ENCODE data around the gene ESYT2.
A peak's percentile ranks its signal among the peaks of the same experiment; 100 is the strongest.
"Not testable (repeated sequence)": the region's sequence is repeated elsewhere in the genome, so short reads cannot be mapped to it uniquely, and the experiment has no call there.

Gene ESYT2

DNA sequence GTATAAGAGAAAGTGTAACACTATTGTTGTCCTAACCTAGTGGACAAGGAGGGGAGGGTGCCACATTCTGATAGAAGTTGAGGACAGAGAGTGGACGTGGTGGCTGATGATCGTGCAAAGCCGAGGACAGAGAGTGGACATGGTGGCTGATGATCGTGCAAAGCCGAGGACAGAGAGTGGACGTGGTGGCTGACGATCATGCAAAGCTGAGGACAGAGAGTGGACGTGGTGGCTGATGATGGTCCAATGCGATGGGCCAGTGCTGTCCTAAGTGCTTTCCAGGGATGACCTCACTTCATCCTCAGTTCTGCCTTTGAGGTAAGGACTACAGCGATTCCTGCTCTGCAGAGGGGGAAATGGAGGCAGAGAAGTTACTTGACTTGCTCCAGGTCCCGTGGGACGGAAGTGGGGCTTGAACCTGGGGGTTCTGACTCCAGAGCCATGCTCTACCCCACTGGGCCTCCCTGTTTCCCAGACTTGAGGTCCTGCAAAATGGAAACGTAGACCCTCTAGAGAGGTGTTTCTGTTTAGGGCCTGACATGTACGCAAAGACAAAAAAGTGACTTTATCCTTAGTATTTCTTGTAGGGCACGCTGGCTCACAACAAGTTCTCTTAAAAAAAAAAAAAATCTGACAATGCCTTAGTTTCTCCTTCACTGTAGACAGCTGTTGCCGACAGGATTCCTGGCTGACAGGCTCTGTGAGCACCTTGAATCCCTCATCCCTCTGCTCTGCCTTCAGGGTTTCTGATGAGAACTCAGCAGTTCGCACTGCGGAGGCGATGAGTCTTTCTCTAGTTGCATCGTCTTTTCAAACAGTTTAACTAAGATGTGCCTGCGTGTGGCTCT, 104.4 kb downstream of the ESYT2 start:
- DNase-seq (ENCODE audit: low read depth) = no peak

DNA sequence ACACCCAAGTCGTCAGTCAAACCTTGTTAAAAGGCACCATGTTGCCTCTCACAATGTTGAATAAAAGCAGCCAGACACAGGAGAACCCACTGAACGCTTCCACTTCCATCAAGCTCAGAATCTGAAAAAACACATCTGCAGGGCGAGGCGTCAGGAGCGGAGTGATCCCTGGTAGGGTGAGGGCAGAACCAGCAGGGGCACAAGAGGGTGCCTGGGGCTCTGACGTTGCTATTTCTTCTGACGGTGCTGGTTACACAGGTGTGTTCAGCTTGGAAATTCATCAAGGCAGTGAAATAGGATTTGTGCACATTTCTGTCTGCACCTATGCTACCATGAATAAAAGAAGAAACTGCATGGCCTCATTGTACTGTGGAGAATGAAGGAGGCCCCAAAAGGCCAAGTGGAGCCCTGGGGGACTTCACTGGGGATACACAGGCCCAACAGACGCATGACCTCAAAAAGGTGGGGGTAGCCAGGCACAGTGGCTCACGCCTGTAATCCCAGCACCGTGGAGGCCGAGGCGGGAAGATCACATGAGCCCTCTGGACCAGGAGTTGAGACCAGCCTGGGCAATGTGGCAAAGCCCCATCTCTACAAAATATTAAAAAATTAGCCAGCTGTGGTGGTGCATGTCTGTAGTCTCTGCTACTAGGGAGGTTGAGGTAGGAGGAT, 105.5 kb downstream of the ESYT2 start:
- DNase-seq (ENCODE audit: low read depth) = no peak

DNA sequence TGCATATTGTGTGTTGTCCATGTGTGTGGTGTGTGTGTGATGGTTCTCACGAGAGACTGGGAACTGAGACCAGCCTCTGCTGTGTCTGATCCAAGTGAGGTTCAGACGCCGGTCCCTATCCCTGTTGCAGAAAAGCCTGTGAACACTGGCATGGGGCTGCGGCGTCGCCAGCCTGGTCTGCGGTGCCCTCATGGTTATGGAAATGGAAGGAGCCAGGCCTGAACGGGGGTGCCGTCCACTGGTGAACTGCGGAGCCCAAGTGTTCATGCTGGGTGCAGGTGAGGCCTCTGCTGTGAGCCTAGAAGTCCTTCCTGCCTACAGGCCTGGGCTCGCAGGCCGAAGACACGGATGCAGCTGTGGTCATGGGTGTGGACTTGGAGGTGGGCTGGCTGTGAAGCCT, 106.0 kb downstream of the ESYT2 start:
- no peak for DNase-seq (ENCODE audit: low read depth)

DNA sequence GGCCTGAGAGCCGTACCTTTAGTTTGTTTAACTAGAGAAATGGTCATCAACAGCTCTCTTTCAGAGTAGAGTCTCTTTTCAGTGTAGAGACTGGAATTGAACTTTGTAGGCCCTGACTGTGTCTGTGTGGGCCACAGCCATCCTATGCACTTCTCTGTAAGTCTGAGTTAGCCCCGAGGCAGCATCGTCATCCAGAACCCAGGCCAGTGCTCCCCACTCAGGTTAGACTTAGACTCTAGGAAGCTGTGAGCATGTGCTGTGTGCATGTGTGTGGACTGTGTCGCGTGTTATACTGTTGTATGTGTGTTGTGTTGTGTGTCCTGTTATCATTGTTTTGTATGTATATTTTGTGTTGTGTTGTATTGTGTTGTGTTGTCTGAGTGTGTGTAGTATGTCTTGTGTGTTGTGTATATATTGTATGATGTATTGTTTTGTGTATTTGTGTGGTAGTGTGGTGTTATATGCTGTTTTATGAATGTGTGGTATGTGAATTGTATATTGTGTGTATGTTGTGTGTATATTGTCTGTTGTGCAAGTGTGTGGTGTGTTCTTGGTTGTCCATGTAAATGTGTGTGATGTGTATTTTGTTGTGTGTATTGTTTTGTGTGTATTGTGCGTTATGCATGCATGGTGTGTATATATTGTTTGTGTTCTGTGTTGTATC, 106.6 kb downstream of the ESYT2 start:
- no peak for DNase-seq (ENCODE audit: low read depth)

DNA sequence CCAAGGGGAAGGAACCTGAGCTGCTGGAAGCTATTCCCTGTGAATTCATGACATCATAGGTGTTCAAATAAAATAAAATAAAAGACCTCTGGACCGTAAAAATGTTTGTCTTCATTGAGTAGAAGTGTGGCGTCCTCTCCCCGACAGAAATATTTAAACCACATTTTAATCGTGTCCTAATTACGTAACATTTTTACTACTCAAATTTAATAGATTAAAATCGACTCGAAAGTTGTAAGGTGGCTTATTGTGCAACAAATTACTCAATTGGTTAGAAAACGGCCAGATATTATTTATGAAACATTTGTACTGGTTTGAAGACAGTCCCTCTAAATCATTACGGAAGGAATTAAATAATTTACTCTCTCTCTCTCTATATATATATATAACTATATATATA, 109.2 kb downstream of the ESYT2 start:
- DNase-seq (ENCODE audit: low read depth) = no peak

DNA sequence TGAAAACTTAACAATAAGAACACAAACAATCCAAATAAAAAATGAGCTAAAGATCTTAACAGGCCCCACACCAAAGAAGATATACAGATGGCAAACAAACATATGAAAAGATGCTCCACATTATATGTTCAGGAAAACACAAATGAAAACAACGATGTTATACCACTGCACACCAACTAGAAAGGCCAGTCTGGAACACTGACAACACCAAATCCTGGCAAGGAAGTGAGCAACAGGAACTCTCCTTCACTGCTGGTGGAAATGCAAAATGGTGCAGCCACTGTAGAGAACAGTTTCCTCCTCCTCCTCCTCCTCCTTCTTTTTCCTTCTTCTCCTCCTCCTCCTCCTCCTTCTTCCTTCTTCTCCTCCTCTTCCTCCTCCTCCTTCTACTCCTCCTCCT, 112.5 kb downstream of the ESYT2 start:
- DNase-seq (ENCODE audit: low read depth) = no peak

- DNase-seq (ENCODE audit: low read depth) = no peak
Observed at GRCh38 chr7:158710651-158711102, 118.6 kb downstream of the ESYT2 start.

GRCh38 chr7:158707610-158708009, 121.7 kb downstream of the ESYT2 start:
- no peak for DNase-seq (ENCODE audit: low read depth)

DNA sequence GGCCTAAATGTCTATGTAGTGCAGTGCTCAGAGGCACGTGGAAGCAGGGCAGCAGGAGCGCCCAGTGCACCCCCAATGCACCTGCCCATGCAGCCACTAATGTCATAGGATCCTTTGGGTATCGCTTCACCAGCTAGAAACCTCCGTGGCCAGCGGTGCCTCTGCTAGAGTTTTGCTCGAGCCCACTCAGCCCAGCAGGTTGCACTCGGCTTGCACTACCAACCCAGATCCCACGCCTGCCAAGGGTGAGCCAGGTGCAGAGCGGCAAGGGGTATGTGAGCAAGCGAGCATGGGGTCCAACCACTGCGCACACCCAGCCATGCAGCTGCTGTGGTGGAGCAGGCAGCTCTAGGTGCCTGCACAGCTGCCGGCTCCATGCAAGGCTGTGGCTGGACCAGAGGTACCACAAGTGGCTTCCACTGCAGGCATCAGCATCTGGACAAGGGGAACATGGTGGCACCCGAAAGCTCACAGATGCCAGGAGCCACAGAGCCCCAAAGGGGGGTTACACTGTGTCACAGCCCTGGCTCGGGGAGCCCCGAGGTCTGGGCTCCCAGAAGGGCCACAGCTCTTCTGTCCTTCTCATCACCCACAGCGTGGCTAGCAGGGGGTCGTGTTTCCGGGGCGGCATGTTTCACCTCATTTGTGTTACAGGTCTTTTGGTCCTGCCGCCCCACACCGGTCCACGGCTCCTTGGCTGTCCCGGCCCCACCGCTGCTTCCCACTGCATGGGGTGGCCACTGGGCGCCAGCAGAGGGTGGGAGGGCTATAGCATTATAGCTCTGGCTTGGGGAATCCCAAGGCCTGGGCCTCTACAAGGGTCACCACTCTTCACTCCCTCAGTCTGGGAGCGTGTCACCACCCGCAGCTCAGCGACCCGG, 122.4 kb downstream of the ESYT2 start:
- no peak for DNase-seq (ENCODE audit: low read depth)

DNA sequence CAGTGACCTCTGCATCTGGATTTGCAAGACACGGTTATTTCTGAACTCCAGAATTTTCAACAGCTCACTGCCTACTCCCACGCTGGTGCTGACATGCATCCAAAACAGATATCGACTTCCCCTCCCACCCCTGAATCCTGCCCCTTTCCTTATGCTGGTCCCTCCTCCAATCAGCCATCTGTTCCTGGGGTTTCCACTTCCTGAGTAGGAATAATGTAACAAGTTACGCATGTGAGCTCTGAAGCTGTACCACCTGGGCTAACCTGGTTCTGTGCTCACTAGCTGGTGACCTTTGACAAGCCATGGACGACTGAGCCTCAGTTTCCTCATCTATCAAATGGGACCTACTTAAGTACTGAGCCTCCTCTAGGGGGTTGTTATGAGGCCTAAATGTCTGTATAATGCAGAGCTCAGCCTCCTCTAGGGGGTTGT, 123.0 kb downstream of the ESYT2 start:
- DNase-seq (ENCODE audit: low read depth) = no peak

DNA sequence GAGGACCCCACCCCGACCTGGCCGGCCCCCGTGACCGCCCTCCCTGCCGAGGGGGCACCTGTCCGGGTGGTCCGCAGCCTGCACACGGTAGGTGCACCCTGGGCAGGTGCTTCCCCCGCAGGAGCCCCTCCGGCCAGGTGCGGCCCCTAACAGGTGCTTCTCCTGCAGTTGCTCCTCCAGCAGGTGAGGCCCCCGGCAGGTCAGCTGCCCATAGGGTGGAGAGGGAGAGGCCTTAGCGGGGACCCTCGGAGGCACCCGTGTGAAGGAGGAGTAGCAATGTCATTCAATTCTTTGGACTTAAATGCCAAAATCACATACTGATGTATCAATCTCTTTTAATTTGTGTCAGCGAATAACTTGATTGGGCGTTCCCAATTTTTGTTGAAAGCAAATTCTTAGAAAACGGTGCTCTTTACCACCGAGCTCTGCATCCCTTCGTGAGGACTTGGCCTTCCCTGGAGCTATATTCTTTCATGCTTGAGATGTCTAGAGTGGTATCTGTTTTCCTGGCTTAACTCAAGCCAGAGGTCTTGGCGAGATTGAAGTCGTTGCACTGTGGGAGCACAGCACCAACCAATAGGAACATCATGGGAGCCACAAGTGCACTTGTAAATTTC, 124.0 kb downstream of the ESYT2 start:
- DNase-seq (ENCODE audit: low read depth) = no peak

DNA sequence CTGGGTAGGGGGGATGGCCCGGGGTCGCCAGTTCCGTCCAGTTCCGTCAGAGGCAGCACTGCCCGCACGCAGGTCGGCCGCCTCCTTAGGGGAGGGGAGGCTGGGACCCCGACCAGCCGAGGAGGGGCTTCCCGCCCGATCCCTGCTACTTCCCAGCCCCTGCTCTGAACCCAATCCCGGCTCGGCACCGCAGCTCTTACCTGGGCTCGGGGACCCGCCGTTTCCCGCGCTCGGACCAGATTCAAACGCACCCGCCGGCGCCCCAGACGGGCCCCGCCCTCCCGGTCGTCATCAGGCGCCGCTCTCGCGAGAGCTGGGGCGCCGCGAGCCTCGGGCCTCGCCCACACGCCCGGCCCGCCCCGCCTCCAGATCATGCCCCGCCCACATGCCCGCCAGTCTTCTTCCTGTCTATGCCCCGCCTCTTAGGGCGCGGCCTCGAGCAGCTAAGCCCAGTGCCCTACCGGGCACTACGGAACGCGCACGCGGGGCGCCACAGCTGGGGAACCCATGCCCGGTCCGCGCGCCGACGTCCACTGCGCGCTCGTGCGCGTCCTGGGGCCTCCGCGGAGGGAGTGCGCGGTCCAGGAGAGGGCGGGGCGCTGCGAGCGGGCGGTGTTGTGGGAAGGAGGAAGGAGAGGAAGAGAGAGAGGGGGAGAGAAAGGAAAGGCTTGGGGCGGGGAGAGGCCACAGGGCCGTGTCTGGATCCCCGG, 124.6 kb downstream of the ESYT2 start, which contains the start of gene NCAPG2:
Gene NCAPG2 (minus strand): TSS at position 281 of the 710 bp plus-strand sequence. CDS start 2,905 bp downstream, outside the sequence.
- peak; percentile 96 for DNase-seq (ENCODE audit: low read depth)

- not testable (repeated sequence) for DNase-seq (ENCODE audit: low read depth)
Observed at GRCh38 chr7:158703679-158704523, 125.4 kb downstream of the ESYT2 start.

DNA sequence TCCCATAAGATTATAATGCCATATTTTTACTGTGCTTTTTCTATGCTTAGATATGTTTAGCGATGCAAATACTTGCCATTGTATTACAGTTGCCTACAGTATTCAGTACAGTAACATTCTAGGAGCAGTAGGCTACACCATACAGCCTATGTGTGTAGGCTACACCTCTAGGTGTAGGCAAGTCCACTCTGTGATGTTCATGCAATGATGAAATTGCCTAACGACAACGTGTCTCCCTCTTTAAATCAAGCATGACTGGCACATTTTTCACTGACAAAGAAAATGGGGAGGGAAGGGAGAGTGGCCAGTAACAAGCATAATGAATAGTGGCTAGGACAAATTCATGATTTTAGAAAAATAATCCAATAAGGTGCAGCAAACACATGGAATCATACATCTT, 126.4 kb downstream of the ESYT2 start:
- no peak for DNase-seq (ENCODE audit: low read depth)

- no peak for DNase-seq (ENCODE audit: low read depth)
Observed at GRCh38 chr7:158702196-158702595, 127.1 kb downstream of the ESYT2 start.

DNA sequence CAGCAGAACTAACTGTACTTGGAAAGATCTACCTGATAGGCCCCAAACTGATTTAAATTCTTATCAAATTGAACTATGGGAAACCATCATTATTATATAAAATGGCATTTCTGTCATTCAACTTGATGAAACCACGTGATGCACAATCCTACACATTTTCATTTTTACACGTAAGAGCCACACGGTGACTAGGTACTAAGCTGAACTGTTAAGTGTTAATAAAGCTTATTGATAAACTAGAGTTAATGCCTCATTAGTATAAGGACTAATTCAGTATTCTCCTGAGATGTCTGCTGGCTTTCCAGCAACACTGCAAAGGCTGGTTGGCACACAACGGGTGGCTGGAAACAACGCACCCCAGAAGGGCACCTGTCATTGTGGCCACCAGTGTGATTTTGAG, 129.3 kb downstream of the ESYT2 start:
- no peak for DNase-seq (ENCODE audit: low read depth)

DNA sequence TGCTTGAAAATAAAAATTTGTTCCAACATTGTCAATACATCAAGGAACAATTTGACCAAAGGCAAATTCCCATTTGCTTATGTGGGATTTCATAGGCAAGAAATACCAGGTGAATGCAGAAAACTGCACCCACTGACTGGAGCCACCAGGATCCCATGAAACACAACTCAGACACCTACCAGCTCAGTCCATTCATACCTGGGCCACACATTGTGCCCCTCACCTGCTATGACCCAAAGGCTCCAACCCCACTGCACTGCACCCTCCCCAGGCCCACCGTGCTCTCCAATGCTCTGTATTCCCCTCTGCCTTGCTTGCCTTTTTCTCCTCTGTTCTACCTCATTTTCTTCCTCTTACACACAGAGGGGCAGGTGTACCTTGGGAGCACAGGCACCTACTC, 130.0 kb downstream of the ESYT2 start:
- no peak for DNase-seq (ENCODE audit: low read depth)

DNA sequence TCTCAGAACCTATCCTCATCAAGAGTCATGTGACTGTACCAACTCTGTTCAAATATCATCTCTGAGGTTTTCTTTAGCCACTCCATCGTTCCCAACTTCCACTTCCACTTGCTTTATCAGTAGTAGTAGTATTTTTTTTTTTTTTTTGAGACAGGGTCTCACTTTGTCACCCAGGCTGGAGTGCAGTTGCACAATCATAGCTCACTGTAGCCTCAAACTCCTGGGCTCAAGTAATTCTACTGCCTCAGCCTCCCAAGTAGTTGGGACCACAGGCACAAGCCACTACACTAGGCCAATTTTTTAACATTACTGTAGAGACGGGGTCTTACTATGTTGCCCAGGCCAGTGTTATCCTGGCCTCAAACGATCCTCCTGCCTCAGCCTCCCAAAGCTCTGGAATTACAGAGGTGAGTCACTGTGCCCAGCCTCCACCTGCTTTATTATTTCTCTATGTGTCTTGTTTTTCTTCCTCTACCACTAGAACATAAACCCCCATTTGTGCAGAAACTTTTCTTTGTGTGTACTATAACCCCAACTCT, 130.6 kb downstream of the ESYT2 start:
- no peak for DNase-seq (ENCODE audit: low read depth)

- not testable (repeated sequence) for DNase-seq (ENCODE audit: low read depth)
Observed at GRCh38 chr7:158697597-158697996, 131.7 kb downstream of the ESYT2 start.
